ENCODE results near the gene RFX4.
"Not testable (repeated sequence)": the region's sequence is repeated elsewhere in the genome, so short reads cannot be mapped to it uniquely, and the experiment has no call there.

Gene RFX4

DNA sequence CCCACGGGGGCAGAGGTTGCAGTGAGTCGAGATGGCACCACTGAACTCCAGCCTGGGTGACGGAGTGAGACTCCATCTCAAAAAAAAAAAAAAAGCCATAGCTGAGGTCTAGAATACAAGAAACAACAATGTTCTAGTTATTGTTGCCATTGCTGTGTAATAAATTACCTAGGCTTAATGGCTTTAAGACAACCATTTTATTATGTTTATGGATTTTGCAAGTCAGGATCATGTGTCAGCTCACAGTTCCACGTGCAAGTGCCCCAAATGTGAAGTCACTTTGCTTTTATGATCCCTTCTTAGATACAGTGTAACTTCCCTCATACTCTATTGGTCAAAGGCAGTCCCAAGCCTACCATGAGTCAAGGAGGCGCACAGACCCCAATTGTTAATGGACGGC, 142.1 kb downstream of the RFX4 start:
- TF ChIP-seq GATA1 (IDR thresholded peaks at IDR 0.05; ENCODE audit: low read depth, low read length) (no peak), POLR2A (IDR thresholded peaks at IDR 0.05; ENCODE audit: low read length) (no peak)
- no peak for DNase-seq

DNA sequence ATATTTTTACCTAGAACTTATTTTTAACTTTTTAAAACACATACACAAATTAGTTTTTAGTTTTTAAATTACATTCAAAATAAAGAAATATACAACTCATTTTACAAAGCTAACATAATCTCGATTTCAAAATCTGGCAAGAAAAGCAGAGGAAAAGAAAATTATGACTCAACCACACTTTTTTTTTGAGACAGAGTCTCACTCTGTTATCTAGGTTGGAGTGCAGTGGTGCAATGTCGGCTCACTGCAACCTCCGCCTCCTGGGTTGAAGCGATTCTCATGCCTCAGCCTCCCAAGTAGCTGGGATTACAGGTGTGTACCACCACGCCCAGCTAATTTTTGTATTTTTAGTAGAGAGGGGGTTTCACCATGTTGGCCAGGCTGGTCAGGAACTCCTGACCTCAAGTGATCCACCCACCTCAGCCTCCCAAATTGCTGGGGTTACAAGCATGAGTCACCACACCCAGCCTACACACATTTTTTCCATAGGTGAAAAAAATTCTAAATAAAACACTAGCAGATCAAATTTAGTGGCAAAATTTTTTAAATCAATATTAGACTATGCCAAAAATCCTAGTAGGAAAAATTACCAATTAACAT, 143.9 kb downstream of the RFX4 start:
- not testable (repeated sequence) for DNase-seq

DNA sequence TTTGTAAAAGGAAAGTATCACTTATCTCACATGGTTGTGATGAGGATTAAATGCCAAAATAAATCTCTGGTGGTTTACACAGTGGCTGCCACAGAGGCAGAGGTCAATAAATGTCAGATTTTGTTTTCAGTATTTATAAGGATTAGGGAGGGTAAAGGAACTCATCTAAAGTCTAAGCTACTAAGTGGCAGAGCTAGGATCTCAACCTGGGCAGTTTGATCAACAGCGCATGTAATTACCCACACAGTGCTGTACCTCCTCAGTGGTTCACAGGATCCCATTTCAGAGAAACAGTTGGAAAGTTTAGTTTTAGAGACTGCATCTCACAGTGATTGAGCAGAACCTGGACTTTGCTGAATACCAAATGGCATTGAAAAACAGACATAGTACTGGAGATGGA, 146.8 kb downstream of the RFX4 start:
- TF ChIP-seq POLR2A (IDR thresholded peaks at IDR 0.05; ENCODE audit: low read length) = no peak
- no peak for TF ChIP-seq GATA1 (IDR thresholded peaks at IDR 0.05; ENCODE audit: low read depth, low read length)
- DNase-seq = no peak

DNA sequence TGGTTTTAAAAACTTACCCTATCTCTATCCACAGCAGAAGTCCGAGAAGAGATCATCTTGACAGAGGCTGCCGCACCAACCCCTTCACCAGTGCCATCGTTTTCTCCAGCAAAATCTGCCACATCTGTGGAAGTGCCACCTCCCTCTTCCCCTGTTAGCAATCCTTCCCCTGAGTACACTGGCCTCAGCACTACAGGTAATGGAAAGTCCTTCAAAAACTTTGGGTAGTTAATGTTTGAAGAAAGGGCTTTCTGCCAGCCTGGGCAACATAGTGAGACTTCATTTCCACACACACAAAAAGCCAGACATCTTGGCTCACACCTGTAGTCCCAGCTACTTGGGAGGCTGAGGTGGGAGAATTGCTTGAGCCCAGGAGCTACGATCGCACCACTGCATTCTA, 150.1 kb downstream of the RFX4 start:
- no peak for DNase-seq
- TF ChIP-seq POLR2A (IDR thresholded peaks at IDR 0.05; ENCODE audit: low read length) = no peak
- TF ChIP-seq GATA1 (IDR thresholded peaks at IDR 0.05; ENCODE audit: low read depth, low read length) = no peak

DNA sequence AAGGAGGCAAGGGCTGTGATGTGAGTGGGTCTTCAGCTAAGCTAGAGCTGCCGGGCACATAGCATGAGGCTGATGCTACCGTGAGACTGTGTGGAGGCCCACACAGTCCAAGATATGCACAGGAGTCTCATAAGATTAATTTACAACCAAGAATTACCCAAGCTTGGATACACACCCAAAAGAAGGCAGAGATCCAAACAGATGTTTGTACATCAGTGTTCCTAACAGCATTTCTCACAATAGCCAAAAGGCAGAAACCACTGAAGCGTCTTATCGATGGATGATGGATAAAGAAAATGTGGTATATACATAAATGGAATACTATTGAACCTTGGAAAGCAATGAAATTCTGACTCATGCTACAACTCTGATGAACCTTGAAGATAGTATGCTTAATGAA, 150.9 kb downstream of the RFX4 start:
- TF ChIP-seq GATA1 (IDR thresholded peaks at IDR 0.05; ENCODE audit: low read depth, low read length) = no peak
- no peak for TF ChIP-seq POLR2A (IDR thresholded peaks at IDR 0.05; ENCODE audit: low read length)
- DNase-seq = no peak

DNA sequence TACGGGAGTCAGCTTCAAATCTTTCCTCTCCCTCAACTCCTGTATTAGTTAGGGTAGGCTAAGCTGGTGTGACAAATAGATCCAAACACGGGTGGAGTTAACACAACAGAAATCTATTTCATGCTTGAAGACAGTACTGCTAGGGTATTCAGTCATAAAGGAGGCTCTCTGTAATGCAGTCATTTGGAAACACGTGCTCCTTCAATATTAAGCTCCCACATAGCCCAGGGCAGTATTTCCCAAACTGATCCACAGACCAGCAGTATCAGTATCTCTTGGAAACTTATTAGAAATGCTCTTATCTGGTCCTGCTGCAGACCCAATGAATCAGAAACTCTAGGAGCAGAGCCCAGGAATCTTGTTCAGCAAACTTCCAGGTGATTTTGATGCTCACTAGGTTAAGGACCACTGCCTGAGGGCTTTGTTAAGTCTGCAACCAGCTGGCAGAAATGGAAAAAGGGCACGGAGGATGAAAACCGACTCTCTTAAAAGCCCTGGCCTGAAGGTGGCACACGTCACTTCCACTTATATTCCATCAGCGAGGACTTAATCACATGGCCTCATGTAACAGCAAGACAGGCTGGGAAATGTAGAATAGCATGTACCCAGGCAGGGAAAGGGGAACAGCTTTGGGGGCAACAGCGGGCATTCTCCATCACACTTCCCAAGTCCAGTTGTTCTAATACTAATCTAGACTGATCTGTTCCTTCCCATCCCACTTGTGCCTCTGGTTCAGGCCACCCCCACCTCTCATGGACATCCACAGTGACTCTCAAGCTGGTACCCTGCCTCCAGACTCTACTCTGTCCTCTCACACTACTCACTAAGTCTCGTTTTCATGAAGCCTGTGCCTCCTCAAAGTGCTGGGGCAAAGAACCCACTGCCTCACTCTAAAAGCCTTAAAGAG, 153.5 kb downstream of the RFX4 start:
- peak in 1 of 2 experiments; percentile 3 for DNase-seq
- no peak for TF ChIP-seq GATA1 (IDR thresholded peaks at IDR 0.05; ENCODE audit: low read depth, low read length)
- no peak for TF ChIP-seq POLR2A (IDR thresholded peaks at IDR 0.05; ENCODE audit: low read length)

DNA sequence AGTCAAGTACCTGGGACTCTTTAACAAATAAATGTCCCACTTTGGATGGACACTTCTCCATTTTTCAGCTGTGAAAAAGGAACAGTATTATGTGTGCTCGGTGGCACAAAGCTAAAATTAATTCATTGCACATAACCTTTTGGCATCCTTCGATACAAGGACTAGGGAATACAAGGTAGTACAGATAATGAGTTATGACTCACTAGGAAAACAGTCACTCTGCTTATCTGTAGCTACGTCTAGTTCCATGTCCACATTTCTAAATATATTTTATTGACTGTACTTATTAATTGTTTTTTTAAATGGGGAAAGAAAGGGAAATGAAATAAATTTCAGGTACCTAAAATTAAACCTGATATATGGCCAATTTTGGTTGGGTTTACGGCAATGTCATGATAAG, 156.5 kb downstream of the RFX4 start:
- TF ChIP-seq POLR2A (IDR thresholded peaks at IDR 0.05; ENCODE audit: low read length) (no peak), GATA1 (IDR thresholded peaks at IDR 0.05; ENCODE audit: low read depth, low read length) (no peak)
- DNase-seq = no peak

DNA sequence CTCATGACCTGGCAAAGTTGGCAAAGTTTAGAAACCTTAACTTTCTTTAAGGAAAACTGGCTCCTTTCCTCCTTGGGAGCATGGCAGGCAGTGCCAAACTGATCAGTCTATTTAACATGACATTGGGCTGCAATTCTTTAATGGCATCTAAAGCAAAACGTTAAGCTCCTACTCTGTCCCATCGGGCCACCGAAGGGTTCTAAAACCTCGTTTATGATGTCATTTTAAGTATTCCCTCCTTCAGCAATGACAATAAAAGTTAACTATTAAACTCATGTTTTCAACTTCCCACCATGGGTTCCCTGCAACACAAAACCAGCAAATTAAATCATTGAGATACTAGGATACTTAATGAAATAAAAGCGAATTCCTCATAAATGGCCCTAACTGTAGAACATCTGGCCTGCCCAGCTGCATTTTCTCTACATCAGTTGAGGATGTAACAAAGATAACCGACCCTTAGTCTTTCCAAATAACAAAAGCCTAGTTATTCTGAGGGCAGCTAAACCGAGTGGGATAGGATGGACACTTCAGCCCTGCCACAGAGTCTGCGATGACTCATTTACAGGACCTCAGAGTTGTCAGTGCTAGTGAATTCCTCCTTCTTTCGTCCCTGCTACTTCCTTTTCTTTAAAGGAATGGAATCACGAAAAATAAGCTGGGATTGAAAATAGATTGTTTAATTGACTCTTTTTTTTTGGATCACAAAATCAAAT, 157.2 kb downstream of the RFX4 start:
- DNase-seq = no peak
- TF ChIP-seq GATA1 (IDR thresholded peaks at IDR 0.05; ENCODE audit: low read depth, low read length) = no peak
- no peak for TF ChIP-seq POLR2A (IDR thresholded peaks at IDR 0.05; ENCODE audit: low read length)

DNA sequence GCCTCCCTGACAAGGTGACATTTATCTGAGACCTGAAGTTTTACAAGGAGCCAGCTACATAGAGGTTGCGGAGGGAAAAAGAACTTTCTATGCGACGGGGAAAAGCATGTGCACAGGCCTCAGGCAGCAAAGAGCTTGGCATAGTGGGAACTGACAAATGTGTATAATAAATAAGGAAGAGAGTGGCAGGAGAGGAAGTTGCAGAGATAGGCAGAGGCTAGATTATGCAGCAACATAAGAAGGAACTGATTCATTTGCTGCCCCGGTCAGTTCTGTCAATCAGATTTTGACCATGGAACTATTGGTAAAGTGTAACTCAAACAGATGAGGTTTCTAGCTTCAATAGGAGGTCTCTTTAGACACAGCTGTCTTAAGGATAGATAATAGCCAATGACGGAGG, 158.0 kb downstream of the RFX4 start:
- no peak for TF ChIP-seq GATA1 (IDR thresholded peaks at IDR 0.05; ENCODE audit: low read depth, low read length)
- no peak for TF ChIP-seq POLR2A (IDR thresholded peaks at IDR 0.05; ENCODE audit: low read length)
- DNase-seq = no peak

DNA sequence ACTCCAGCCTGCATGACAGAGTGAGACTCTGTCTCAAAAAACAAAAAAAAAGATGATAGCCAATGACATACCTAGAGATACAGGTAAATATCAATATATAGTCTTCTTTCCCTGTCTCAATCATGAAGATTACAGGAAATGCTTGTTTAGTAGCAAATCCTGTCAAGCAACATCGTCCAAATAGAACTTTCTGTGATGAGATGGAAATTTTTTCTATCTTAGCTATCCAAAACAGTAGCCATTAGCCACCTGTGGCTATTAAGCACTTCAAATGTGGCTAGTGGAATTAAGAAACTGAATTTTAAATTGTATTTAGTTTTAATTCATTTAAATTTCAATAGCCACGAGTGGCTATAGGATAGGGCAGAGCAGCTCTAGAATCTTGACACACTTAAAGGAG, 158.4 kb downstream of the RFX4 start:
- TF ChIP-seq POLR2A (IDR thresholded peaks at IDR 0.05; ENCODE audit: low read length) = no peak
- no peak for TF ChIP-seq GATA1 (IDR thresholded peaks at IDR 0.05; ENCODE audit: low read depth, low read length)
- DNase-seq = no peak

DNA sequence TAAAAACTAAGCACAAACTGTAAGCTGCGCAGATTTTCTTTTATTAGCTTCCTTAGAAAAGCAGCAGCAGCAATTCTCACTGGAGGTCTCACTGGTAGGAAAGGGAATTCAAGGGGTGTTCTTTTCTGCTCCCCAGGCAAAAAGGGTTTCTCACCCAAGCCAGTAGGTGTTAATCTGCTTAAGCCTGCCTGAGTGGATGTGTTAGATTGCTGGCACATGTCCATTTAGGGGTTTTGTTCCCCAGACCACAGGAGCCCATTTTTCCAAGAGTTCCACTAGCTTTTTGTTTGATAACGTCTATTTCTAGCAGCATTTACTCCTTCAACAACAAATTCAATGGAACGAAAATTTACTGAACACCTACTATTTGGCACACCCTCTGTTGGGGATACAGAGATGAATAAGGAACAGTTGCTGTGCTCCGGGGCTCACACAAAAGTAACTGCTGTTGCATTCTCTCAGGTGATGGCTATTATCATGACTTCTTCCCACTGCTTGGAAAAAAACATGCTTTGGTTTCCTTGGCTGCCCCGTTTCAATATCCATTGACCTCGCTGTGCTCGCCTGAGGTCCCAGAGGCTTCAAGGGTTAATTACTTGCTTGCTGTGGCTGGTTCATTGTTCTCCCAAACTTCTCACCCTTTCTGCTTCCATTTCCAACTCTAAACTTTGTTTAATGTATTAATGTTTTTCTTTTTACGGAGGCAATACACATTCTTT, 160.6 kb downstream of the RFX4 start:
- no peak for TF ChIP-seq GATA1 (IDR thresholded peaks at IDR 0.05; ENCODE audit: low read depth, low read length)
- no peak for TF ChIP-seq POLR2A (IDR thresholded peaks at IDR 0.05; ENCODE audit: low read length)
- DNase-seq = no peak

DNA sequence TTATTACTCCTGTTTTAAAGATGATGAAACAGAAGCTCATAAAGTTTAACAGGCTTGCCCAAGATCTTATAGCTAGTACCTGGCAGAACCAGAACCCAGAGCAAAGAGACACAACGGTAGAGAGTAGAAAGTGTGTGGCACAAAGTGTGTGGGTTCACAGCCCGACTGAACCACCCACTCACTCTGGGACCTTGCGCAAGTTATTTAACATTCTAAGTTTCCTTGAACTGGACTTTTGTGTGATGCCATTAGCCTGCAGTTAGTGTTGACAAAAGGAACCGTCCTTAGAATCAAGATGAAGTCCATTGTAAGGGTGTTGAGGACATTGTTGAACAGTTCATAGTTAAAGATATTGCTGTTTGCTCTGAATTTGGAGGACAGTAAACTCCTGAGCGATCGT, 161.8 kb downstream of the RFX4 start:
- no peak for DNase-seq
- no peak for TF ChIP-seq GATA1 (IDR thresholded peaks at IDR 0.05; ENCODE audit: low read depth, low read length)
- TF ChIP-seq POLR2A (IDR thresholded peaks at IDR 0.05; ENCODE audit: low read length) = no peak

DNA sequence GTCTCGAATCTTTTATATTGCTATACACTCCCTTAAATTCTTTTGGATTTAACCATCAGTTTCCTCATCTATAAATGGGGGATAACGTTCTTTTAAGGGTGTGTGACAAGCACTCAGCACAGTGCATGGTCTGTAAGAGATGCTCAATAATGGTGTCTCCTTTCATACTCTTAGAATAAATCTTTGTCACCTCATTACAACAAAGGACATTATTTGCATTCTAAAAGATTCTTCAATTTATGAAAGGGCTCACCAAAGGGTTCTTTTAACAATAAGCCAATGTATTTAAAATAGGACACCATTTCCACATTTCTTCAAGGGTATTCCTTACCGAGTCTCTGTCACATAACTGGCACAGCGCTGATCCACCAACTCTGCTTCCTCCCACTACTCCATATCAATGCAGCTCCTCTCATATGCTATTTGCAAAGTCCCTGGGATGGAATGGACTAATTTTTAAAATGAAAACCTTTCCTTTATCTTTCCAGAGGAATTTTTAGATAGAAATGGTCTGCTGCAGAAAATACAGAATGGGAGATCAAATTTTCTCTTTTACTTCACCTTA, 162.5 kb downstream of the RFX4 start:
- DNase-seq = no peak
- no peak for TF ChIP-seq POLR2A (IDR thresholded peaks at IDR 0.05; ENCODE audit: low read length)
- no peak for TF ChIP-seq GATA1 (IDR thresholded peaks at IDR 0.05; ENCODE audit: low read depth, low read length)

Measured in erythroblast (primary cell).